Calu3 (cell line): ENCODE measurements around the gene ITPR2. TPM values are rescaled to one million over a fixed set of nuclear protein-coding genes. Genes with fewer than 3 reads are reported as not detected.

Experiments
- BruUV-seq: library from RNA; stranded (reverse); fragments of 400-500 nt; replicated peaks from 2 replicates; lab custom pipeline; 2021; lab: Mats Ljungman, UMichigan
- CTCF ChIA-PET: fragments of 300-600 bp; sonication (Branson Sonifier 250); formaldehyde crosslinking; loops from one replicate; lab custom pipeline; 2022; ENCODE audit warnings: antibody characterized with exemption; lab: Charles Lee
- DNase-seq: peaks from one replicate; pipeline ENCODE4 v3.0.0; 2022
- H3K27ac Mint-ChIP-seq: one replicate; pipeline ENCODE4 v1.8.0; 2022; ENCODE audit warnings: mixed read lengths; ENCODE audit not compliant: unreplicated experiment
- H3K27me3 Mint-ChIP-seq: one replicate; pipeline ENCODE4 v1.8.0; 2022; ENCODE audit warnings: mixed read lengths; ENCODE audit not compliant: unreplicated experiment
- H3K36me3 Mint-ChIP-seq: one replicate; pipeline ENCODE4 v1.8.0; 2022; ENCODE audit warnings: mild to moderate bottlenecking, moderate library complexity, mixed read lengths; ENCODE audit not compliant: insufficient read depth, unreplicated experiment
- H3K4me1 Mint-ChIP-seq: one replicate; pipeline ENCODE4 v1.8.0; 2022; ENCODE audit warnings: mild to moderate bottlenecking, low read depth, mixed read lengths; ENCODE audit not compliant: unreplicated experiment
- H3K4me3 Mint-ChIP-seq: one replicate; pipeline ENCODE4 v1.8.0; 2022; ENCODE audit warnings: mild to moderate bottlenecking, low read depth, moderate library complexity, mixed read lengths; ENCODE audit not compliant: unreplicated experiment
- H3K9me3 Mint-ChIP-seq: one replicate; pipeline ENCODE4 v1.8.0; 2022; ENCODE audit warnings: low read depth, mixed read lengths; ENCODE audit not compliant: unreplicated experiment
- CTCF ChIP-seq: fragments of 200-600 bp; IDR thresholded peaks from one replicate; pipeline ENCODE4 v1.8.0; 2022; ENCODE audit warnings: antibody characterized with exemption; ENCODE audit not compliant: unreplicated experiment
- intact Hi-C: fragments of 100-400 bp; cut with micrococcal nuclease; formaldehyde crosslinking; loops from one replicate; pipeline ENCODE4 v1.10.0; 2022; ENCODE audit not compliant: unreplicated experiment
- total RNA-seq: library from RNA; stranded (reverse); gene quantifications from 2 replicates; pipeline ENCODE4 v1.2.3, GENCODE V29; 2022

The ITPR2 gene
- total RNA-seq, 1 experiment from 2014 or later = 2.5 TPM

- CTCF ChIA-PET = no interaction called here
- intact Hi-C loops = loop anchor here (10.0 kb wide), 2 partner anchors 608 to 1268 kb away; no protein-coding TSS in a partner anchor
- no peaks in the 10 kb centered on the region for H3K36me3 Mint-ChIP-seq
- DNase-seq = no peak
- no peak for TF ChIP-seq CTCF
- no peaks in the 10 kb centered on the region for H3K4me1 Mint-ChIP-seq
- BruUV-seq = no TSS peak
- H3K9me3 Mint-ChIP-seq = no peaks in the 10 kb centered on the region
- no peaks in the 10 kb centered on the region for H3K27me3 Mint-ChIP-seq
- no peak overlapping the region for H3K27ac Mint-ChIP-seq
- no peak overlapping the region for H3K4me3 Mint-ChIP-seq
These were observed 130.3 kb downstream of the ITPR2 start for GRCh38 chr12:26702741-26703140.

GRCh38 chr12:26701604-26702215 is 131.3 kb downstream of the ITPR2 start:
- H3K27me3 Mint-ChIP-seq = no peaks in the 10 kb centered on the region
- BruUV-seq = no TSS peak
- DNase-seq = no peak
- no peak overlapping the region for H3K4me3 Mint-ChIP-seq
- peaks cover 4% of the 10 kb centered on the region for H3K4me1 Mint-ChIP-seq
- no peak overlapping the region for H3K27ac Mint-ChIP-seq
- H3K36me3 Mint-ChIP-seq = no peaks in the 10 kb centered on the region
- no peak for TF ChIP-seq CTCF
- H3K9me3 Mint-ChIP-seq = no peaks in the 10 kb centered on the region
- intact Hi-C loops = loop anchor here (1.0 to 10.0 kb wide), 3 partner anchors 71 to 1267 kb away; no protein-coding TSS in a partner anchor
- CTCF ChIA-PET = interaction anchor here (0.6 to 1.1 kb wide), 11 partner anchors 10 to 645 kb away, joined by 3 to 9 read pairs (median 3); no protein-coding TSS in a partner anchor

GRCh38 chr12:26700430-26700829 is 132.6 kb downstream of the ITPR2 start:
- no TSS peak for BruUV-seq
- Mint-ChIP-seq H3K27me3 (no peaks in the 10 kb centered on the region), H3K9me3 (no peaks in the 10 kb centered on the region), H3K36me3 (no peaks in the 10 kb centered on the region), H3K4me3 (no peak overlapping the region), H3K4me1 (peaks cover 8% of the 10 kb centered on the region), H3K27ac (no peak overlapping the region)
- CTCF ChIA-PET = no interaction called here
- TF ChIP-seq CTCF = no peak
- DNase-seq = no peak
- intact Hi-C loops = loop anchor here (10.0 kb wide), 2 partner anchors 606 to 1266 kb away; no protein-coding TSS in a partner anchor

GRCh38 chr12:26699237-26699636 is 133.8 kb downstream of the ITPR2 start:
- Mint-ChIP-seq H3K4me3 (no peak overlapping the region), H3K27me3 (no peaks in the 10 kb centered on the region), H3K36me3 (no peaks in the 10 kb centered on the region), H3K9me3 (no peaks in the 10 kb centered on the region), H3K4me1 (peaks cover 8% of the 10 kb centered on the region), H3K27ac (no peak overlapping the region)
- intact Hi-C loops = no loop called here
- BruUV-seq = no TSS peak
- TF ChIP-seq CTCF = no peak
- CTCF ChIA-PET = no interaction called here
- DNase-seq = no peak
